K562 (cell line): Measurements from ENCODE around the gene BHLHE40. TPM values are rescaled to one million over a fixed set of nuclear protein-coding genes. Genes with fewer than 3 reads are reported as not detected.

Experiments used
- CBFA2T2 ChIP-seq: fragments of 450-650 bp; conservative IDR thresholded peaks from 2 replicates; pipeline ENCODE4 v1.6.1; 2017; ENCODE audit warnings: mild to moderate bottlenecking
- CBX5 ChIP-seq: IDR thresholded peaks from 2 replicates; pipeline ENCODE4 v1.6.1; 2014; ENCODE audit warnings: low read depth, borderline replicate concordance
- CREB1 ChIP-seq, 2 experiments: sonication (generic) in 1 of 2; formaldehyde crosslinking in 1 of 2; IDR thresholded peaks; 2 replicates each; pipeline versions ENCODE4 v1.6.1 to v1.8.0; 2012 to 2022; ENCODE audit warnings: inconsistent platforms in 1 of 2, mild to moderate bottlenecking in 1 of 2, missing genetic modification reagents in 1 of 2, moderate library complexity in 1 of 2
- ELF2 ChIP-seq: fragments of 250-450 bp; sonication (Bioruptor Pico); IDR thresholded peaks from 2 replicates; pipeline ENCODE4 v1.5.0; 2021; ENCODE audit warnings: mild to moderate bottlenecking
- MYBL2 ChIP-seq, 2 experiments: fragments of 450-650 bp in 1 of 2; sonication (generic) in 1 of 2; formaldehyde crosslinking in 1 of 2; IDR thresholded peaks; 2 replicates each; pipeline versions ENCODE4 v1.6.1 to v1.8.1; 2017 to 2022; ENCODE audit warnings: borderline replicate concordance in 1 of 2, inconsistent platforms in 1 of 2, low read depth in 1 of 2, mild to moderate bottlenecking in 1 of 2, missing genetic modification reagents in 1 of 2, moderate library complexity in 1 of 2
- NUFIP1 ChIP-seq: fragments of 450-650 bp; IDR thresholded peaks from 2 replicates; pipeline ENCODE4 v1.6.1; 2018; ENCODE audit not compliant: partially characterized antibody
- POLR2AphosphoS2 ChIP-seq: IDR thresholded peaks from 2 replicates; pipeline ENCODE4 v1.6.1; 2012; ENCODE audit warnings: low read length, improper control_type of control experiment
- RAD51 ChIP-seq: fragments of 450-650 bp; IDR thresholded peaks from 2 replicates; pipeline ENCODE4 v1.7.1; 2016; ENCODE audit warnings: low read depth, mild to moderate bottlenecking, borderline replicate concordance
- SRF ChIP-seq, 2 experiments: fragments of 250-450, 450-650 bp in 1 of 2; sonication (Bioruptor Pico) in 1 of 2; sonication (generic) in 1 of 2; formaldehyde crosslinking; IDR thresholded peaks; 2 replicates each; pipeline versions ENCODE4 v1.5.0 to v1.5.1; 2020 to 2022; ENCODE audit warnings: mild to moderate bottlenecking in 1 of 2, missing genetic modification reagents in 1 of 2
- TCF3 ChIP-seq: sonication (generic); formaldehyde crosslinking; IDR thresholded peaks from 2 replicates; pipeline ENCODE4 v1.4.0; 2020; ENCODE audit warnings: mild to moderate bottlenecking, missing genetic modification reagents
- TOE1 ChIP-seq, 2 experiments: fragments of 450-650 bp in 1 of 2; sonication (generic) in 1 of 2; formaldehyde crosslinking in 1 of 2; IDR thresholded peaks; 2 replicates each; pipeline versions ENCODE4 v1.7.1 to v1.8.0; 2016 to 2022; ENCODE audit warnings: borderline replicate concordance in 2 of 2, mild to moderate bottlenecking in 2 of 2, antibody characterized with exemption in 1 of 2, inconsistent platforms in 1 of 2, low read depth in 1 of 2, missing genetic modification reagents in 1 of 2, moderate library complexity in 1 of 2
- ZFP36 ChIP-seq: fragments of 150-350 bp; IDR thresholded peaks from 2 replicates; pipeline ENCODE4 v1.6.1; 2018; ENCODE audit warnings: low read length, low read depth; ENCODE audit not compliant: partially characterized antibody
- ZFPM2 ChIP-seq: fragments of 250-450 bp; sonication (Bioruptor Pico); IDR thresholded peaks from 2 replicates; pipeline ENCODE4 v1.5.1; 2022; ENCODE audit warnings: mild to moderate bottlenecking
- polyA plus RNA-seq, 8 experiments: library from polyadenylated mRNA; depleted of rRNA in 4 of 8; stranded (reverse) in 5 of 8; unstranded in 3 of 8; fragments of >200 nt; fragmentation: Nextera tagmentation in 2 of 8; fragmentation: Illumina TruSeq in 1 of 8; extraction: Ambion mirVana in 2 of 8; extraction: Trizol in 1 of 8; gene quantifications; 2 replicates each; pipeline versions ENCODE4 v1.2.1 to v1.2.3, GENCODE V29; 2011 to 2014; ENCODE audit warnings: inconsistent platforms in 1 of 8, missing spikeins in 1 of 8
- total RNA-seq, 7 experiments: library from RNA; depleted of rRNA in 6 of 7; stranded (reverse); fragments of >200 nt in 6 of 7; fragmentation: Illumina TruSeq in 2 of 7; extraction: Trizol in 2 of 7; gene quantifications; 2 replicates each; pipeline versions ENCODE4 v1.2.1 to v1.2.3, GENCODE V29; 2011 to 2021; ENCODE audit warnings: low replicate concordance in 1 of 7
- TF ChIP-seq, protein P1 (sequence below): sonication (generic); formaldehyde crosslinking; IDR thresholded peaks from 2 replicates; pipeline ENCODE4 v1.9.0; 2022; ENCODE audit warnings: mild to moderate bottlenecking, missing genetic modification reagents
- TF ChIP-seq, protein P2 (sequence below): IDR thresholded peaks from 2 replicates; pipeline ENCODE4 v1.6.1; 2011; ENCODE audit warnings: borderline replicate concordance, low read depth, mild to moderate bottlenecking, moderate library complexity, low read length; ENCODE audit not compliant: insufficient read depth, poor library complexity, severe bottlenecking
- TF ChIP-seq, protein P3 (sequence below): IDR thresholded peaks from 2 replicates; pipeline ENCODE4 v1.6.1; 2012; ENCODE audit warnings: low read depth, low read length, improper control_type of control experiment, borderline replicate concordance
- TF ChIP-seq, protein P4 (sequence below): sonication (generic); formaldehyde crosslinking; IDR thresholded peaks from 2 replicates; pipeline ENCODE4 v1.5.0; 2020; ENCODE audit warnings: missing genetic modification reagents
- TF ChIP-seq, protein P5 (sequence below): fragments of 250-450 bp; sonication (Bioruptor Pico); IDR thresholded peaks from 2 replicates; pipeline ENCODE4 v1.4.0; 2020; ENCODE audit warnings: mild to moderate bottlenecking, moderate library complexity

Gene BHLHE40
- total and polyA plus RNA-seq, 9 of the 15 experiments (the other 6 are each of a cell fraction or from before 2014, with no cell fraction given) = 12.0 to 83.9 (median 31.4) TPM

DNA sequence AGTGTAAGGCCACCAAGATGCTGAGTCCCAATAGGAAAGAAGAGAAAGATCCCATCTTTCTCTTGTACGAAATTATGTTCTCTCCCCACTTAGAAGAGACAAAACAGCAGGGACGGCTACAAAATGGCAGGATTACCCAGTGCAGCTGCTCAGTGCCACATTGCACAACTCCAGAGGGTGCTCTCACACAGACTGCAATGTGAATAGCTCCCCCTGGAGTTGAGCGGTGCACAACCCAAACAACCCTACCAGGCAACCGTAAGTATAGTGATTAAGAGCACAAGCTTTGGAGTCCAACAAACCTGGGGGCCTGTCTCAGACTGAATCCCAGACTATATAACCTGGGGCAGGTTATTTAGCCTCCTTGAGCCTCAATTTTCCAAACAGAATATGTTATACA lies 3.1 kb upstream of the BHLHE40 start (continued):
- TF ChIP-seq CREB1 (IDR thresholded peaks at IDR 0.05) (no peak), CREB1 (CRISPR knock-in tag; IDR thresholded peaks at IDR 0.05) (peak; percentile 59; the same call in 1 of the 2 replicates), RAD51 (0 out of 2 replicates have a peak, but pooled peaks have one; percentile 27), TCF3 (CRISPR knock-in tag) (no peak), CBFA2T2 (no peak), CBX5 (no peak), MYBL2 (IDR thresholded peaks at IDR 0.05; ENCODE audit: low read depth) (no peak), MYBL2 (CRISPR knock-in tag; IDR thresholded peaks at IDR 0.05; ENCODE audit: borderline replicate concordance) (no peak), SRF (CRISPR knock-in tag; IDR thresholded peaks at IDR 0.05) (peak in 1 of 2 experiments; percentile 74; a peak in 1 of 4 replicates), POLR2AphosphoS2 (no peak), NUFIP1 (no peak), ELF2 (CRISPR knock-in tag) (no peak; the same call in none of the 2 replicates), ZFP36 (no peak), ZFPM2 (CRISPR knock-in tag) (no peak), TOE1 (IDR thresholded peaks at IDR 0.05; ENCODE audit: borderline replicate concordance) (no peak), TOE1 (CRISPR knock-in tag; IDR thresholded peaks at IDR 0.05; ENCODE audit: borderline replicate concordance, low read depth) (no peak; the same call in 1 of the 2 replicates)
- TF ChIP-seq, protein P1, sequence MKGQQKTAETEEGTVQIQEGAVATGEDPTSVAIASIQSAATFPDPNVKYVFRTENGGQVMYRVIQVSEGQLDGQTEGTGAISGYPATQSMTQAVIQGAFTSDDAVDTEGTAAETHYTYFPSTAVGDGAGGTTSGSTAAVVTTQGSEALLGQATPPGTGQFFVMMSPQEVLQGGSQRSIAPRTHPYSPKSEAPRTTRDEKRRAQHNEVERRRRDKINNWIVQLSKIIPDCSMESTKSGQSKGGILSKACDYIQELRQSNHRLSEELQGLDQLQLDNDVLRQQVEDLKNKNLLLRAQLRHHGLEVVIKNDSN (CRISPR knock-in tag) = no peak
- TF ChIP-seq, protein P2, sequence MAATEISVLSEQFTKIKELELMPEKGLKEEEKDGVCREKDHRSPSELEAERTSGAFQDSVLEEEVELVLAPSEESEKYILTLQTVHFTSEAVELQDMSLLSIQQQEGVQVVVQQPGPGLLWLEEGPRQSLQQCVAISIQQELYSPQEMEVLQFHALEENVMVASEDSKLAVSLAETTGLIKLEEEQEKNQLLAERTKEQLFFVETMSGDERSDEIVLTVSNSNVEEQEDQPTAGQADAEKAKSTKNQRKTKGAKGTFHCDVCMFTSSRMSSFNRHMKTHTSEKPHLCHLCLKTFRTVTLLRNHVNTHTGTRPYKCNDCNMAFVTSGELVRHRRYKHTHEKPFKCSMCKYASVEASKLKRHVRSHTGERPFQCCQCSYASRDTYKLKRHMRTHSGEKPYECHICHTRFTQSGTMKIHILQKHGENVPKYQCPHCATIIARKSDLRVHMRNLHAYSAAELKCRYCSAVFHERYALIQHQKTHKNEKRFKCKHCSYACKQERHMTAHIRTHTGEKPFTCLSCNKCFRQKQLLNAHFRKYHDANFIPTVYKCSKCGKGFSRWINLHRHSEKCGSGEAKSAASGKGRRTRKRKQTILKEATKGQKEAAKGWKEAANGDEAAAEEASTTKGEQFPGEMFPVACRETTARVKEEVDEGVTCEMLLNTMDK = peak; percentile 62
- TF ChIP-seq, protein P3, sequence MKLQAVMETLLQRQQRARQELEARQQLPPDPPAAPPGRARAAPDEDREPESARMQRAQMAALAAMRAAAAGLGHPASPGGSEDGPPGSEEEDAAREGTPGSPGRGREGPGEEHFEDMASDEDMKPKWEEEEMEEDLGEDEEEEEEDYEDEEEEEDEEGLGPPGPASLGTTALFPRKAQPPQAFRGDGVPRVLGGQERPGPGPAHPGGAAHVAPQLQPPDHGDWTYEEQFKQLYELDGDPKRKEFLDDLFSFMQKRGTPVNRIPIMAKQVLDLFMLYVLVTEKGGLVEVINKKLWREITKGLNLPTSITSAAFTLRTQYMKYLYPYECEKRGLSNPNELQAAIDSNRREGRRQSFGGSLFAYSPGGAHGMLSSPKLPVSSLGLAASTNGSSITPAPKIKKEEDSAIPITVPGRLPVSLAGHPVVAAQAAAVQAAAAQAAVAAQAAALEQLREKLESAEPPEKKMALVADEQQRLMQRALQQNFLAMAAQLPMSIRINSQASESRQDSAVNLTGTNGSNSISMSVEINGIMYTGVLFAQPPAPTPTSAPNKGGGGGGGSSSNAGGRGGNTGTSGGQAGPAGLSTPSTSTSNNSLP = no peak
- TF ChIP-seq, protein P4, sequence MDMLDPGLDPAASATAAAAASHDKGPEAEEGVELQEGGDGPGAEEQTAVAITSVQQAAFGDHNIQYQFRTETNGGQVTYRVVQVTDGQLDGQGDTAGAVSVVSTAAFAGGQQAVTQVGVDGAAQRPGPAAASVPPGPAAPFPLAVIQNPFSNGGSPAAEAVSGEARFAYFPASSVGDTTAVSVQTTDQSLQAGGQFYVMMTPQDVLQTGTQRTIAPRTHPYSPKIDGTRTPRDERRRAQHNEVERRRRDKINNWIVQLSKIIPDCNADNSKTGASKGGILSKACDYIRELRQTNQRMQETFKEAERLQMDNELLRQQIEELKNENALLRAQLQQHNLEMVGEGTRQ = no peak
- TF ChIP-seq, protein P5, sequence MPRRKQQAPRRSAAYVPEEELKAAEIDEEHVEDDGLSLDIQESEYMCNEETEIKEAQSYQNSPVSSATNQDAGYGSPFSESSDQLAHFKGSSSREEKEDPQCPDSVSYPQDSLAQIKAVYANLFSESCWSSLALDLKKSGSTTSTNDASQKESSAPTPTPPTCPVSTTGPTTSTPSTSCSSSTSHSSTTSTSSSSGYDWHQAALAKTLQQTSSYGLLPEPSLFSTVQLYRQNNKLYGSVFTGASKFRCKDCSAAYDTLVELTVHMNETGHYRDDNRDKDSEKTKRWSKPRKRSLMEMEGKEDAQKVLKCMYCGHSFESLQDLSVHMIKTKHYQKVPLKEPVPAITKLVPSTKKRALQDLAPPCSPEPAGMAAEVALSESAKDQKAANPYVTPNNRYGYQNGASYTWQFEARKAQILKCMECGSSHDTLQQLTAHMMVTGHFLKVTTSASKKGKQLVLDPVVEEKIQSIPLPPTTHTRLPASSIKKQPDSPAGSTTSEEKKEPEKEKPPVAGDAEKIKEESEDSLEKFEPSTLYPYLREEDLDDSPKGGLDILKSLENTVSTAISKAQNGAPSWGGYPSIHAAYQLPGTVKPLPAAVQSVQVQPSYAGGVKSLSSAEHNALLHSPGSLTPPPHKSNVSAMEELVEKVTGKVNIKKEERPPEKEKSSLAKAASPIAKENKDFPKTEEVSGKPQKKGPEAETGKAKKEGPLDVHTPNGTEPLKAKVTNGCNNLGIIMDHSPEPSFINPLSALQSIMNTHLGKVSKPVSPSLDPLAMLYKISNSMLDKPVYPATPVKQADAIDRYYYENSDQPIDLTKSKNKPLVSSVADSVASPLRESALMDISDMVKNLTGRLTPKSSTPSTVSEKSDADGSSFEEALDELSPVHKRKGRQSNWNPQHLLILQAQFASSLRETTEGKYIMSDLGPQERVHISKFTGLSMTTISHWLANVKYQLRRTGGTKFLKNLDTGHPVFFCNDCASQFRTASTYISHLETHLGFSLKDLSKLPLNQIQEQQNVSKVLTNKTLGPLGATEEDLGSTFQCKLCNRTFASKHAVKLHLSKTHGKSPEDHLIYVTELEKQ = no peak
